SU-DHL-6 (cell line): Measurements from ENCODE around the gene ZSCAN18.

ENCODE experiments used
- H2AFZ ChIP-seq: fragments of 200-600 bp; sonication (generic); 2 replicates; pipeline ENCODE4 v1.6.1; 2014; ENCODE audit warnings: low read depth, mild to moderate bottlenecking, moderate library complexity, mixed read lengths, antibody characterized with exemption, low read length; ENCODE audit not compliant: severe bottlenecking
- H3F3A ChIP-seq: fragments of 200-600 bp; shearing (Covaris generic); 2 replicates; pipeline ENCODE4 v1.6.0; 2016; ENCODE audit warnings: antibody characterized with exemption, mild to moderate bottlenecking; ENCODE audit not compliant: insufficient read depth
- H3K27ac ChIP-seq: fragments of 200-600 bp; sonication (generic); 2 replicates; pipeline ENCODE4 v1.5.1; 2016; ENCODE audit warnings: low read depth, mild to moderate bottlenecking, low read length, moderate library complexity, mixed read lengths
- H3K27me3 ChIP-seq: fragments of 200-600 bp; sonication (generic), shearing (Covaris generic); 2 replicates; pipeline ENCODE4 v1.6.0; 2014; ENCODE audit warnings: mild to moderate bottlenecking, low read length
- H3K36me3 ChIP-seq: fragments of 200-600 bp; sonication (generic); 2 replicates; pipeline ENCODE4 v1.6.1; 2014; ENCODE audit warnings: mild to moderate bottlenecking, low read length, mixed read lengths
- H3K4me2 ChIP-seq: fragments of 300-600, 200-600 bp; shearing (Covaris generic), sonication (generic); 2 replicates; pipeline ENCODE4 v1.6.0; 2014; ENCODE audit warnings: low read length, low read depth, mild to moderate bottlenecking; ENCODE audit not compliant: poor library complexity, severe bottlenecking
- H3K4me3 ChIP-seq: fragments of 200-600 bp; sonication (generic); 2 replicates; pipeline ENCODE4 v1.5.1; 2014; ENCODE audit warnings: antibody characterized with exemption, low read length, mild to moderate bottlenecking, mixed read lengths; ENCODE audit not compliant: insufficient read depth, poor library complexity, severe bottlenecking
- H3K79me2 ChIP-seq: fragments of 200-600 bp; sonication (generic); 2 replicates; pipeline ENCODE4 v1.6.1; 2014; ENCODE audit warnings: mild to moderate bottlenecking, low read length, moderate library complexity; ENCODE audit not compliant: insufficient read depth
- H3K9ac ChIP-seq: fragments of 200-600 bp; sonication (generic); 2 replicates; pipeline ENCODE4 v1.7.0; 2014; ENCODE audit warnings: mild to moderate bottlenecking, low read length
- H3K9me2 ChIP-seq: fragments of 200-600 bp; sonication (generic); replicated peaks from 2 replicates; pipeline ENCODE4 v1.6.1; 2014; ENCODE audit warnings: low read length; ENCODE audit not compliant: insufficient read depth
- H3K9me3 ChIP-seq: fragments of 200-600 bp; sonication (generic); 2 replicates; pipeline ENCODE4 v1.6.1; 2014; ENCODE audit warnings: low read length, mixed read lengths; ENCODE audit not compliant: insufficient read depth
- H4K20me1 ChIP-seq: fragments of 200-600 bp; sonication (generic); 2 replicates; pipeline ENCODE4 v1.6.1; 2014; ENCODE audit warnings: low read depth, mild to moderate bottlenecking, antibody characterized with exemption, low read length, moderate library complexity, mixed read lengths
- EZH2phosphoT487 ChIP-seq: fragments of 200-600 bp; sonication (generic), shearing (Covaris generic); conservative IDR thresholded peaks from 2 replicates; pipeline ENCODE4 v1.6.1; 2018; ENCODE audit warnings: mild to moderate bottlenecking, antibody characterized with exemption, low read length, moderate library complexity, mixed read lengths
- TF ChIP-seq, protein P1 (sequence below): fragments of 200-600 bp; sonication (generic); IDR thresholded peaks from one replicate; pipeline ENCODE4 v1.5.1; 2017; ENCODE audit warnings: antibody characterized with exemption, mild to moderate bottlenecking, low read length, moderate library complexity; ENCODE audit not compliant: insufficient read depth, poor library complexity, severe bottlenecking

ZSCAN18 gene

DNA sequence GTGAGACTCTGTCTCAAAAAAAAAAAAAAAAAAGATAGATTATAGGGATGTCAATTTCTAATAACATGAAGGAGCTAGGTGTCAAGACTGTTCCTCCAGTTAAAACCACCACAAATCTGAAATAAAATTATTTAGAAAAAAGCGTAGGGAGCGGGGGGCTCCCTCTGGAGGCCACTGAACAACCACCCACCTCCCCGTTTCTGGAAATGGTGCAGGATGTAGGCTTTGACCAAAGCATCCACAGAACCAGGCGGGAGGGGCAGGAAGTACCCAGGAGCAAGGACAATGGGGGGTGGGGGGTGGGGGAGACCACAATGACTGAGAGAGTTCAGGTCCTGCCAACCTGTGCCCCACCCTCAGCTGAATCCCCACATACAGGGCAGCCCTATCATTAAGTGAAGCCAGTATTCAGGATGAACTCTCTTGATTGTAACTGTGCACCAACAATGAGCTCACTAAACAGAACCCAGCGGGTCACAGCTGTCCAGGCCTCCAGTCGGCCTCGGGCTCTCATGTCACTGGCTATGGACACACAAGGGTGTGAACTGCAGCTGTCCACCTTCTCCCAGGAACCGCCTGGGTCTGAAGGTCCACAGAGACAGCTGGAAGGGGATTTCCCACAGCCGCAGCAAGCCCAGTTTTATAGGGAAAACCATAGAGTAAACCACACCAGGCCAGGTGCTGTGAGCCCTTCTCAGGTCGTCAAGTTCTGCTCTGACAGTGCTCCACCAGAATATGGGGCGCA lies 6.6 kb downstream of the ZSCAN18 start:
- H3K9me3 ChIP-seq, result no peaks in the 10 kb centered on the region
- no peaks in the 10 kb centered on the region for H3F3A ChIP-seq
- H3K27me3 ChIP-seq, result no peaks in the 10 kb centered on the region
- no peak overlapping the region for H3K9ac ChIP-seq
- H2AFZ ChIP-seq, result no peak overlapping the region
- no peaks in the 10 kb centered on the region for H4K20me1 ChIP-seq
- H3K9me2 ChIP-seq, result no peaks in the 10 kb centered on the region
- H3K4me2 ChIP-seq, result no peak overlapping the region
- TF ChIP-seq EZH2phosphoT487, result no peak
- H3K79me2 ChIP-seq, result no peaks in the 10 kb centered on the region
- H3K4me3 ChIP-seq, result no peak overlapping the region
- H3K27ac ChIP-seq, result no peak overlapping the region
- no peaks in the 10 kb centered on the region for H3K36me3 ChIP-seq

DNA sequence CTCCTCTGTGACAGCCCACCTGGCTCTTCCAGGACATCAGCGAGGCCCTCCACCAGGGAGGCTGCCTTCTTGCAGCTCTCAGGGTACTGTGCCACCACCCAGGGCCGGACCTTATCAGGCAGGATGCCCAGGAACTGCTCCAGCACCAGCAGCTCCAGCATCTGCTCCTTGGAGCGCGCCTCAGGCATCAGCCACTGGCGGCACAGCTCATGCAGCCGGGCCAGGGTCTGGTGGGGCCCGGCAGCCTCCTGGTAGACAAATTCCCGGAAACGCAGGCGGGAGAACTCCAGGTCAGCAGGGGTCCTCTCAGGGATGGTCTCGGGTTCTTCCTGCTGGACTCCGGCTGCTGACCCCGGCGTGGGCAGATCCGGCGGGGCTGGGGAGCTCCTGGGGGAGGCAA lies 8.2 kb downstream of the ZSCAN18 start:
- Histone ChIP-seq H3K9me3 (no peaks in the 10 kb centered on the region), H3K36me3 (no peaks in the 10 kb centered on the region), H3K9ac (no peak overlapping the region)

DNA sequence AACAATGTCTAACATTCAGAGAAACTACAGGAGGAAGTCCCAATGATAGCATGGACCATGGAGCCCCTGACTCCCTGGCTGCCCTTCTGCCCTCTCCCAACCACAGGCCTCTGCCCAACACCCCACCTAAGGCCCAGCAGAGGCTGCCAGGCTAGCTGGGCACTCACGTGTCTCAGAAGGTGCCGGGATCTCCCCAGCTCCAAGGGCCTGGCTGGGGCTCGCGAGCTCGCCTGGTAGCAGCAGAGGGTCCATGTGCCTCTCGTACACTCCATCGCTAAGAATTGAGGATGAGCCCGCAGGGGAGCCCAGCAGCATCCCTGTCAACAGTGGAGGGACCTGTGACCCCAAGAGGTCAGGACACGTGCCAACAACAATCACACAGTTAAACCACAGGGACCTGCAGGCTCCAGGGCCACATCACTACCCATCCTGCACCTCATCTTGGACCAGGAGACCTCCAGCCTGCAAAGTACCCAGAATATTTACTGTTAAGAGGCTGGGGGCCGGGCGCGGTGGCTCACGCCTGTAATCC lies 9.4 kb downstream of the ZSCAN18 start:
- Histone ChIP-seq H3K27me3 (no peaks in the 10 kb centered on the region), H4K20me1 (no peaks in the 10 kb centered on the region), H3K4me2 (no peak overlapping the region), H2AFZ (no peak overlapping the region), H3K27ac (no peak overlapping the region), H3K36me3 (no peaks in the 10 kb centered on the region), H3K79me2 (no peaks in the 10 kb centered on the region), H3K9me3 (no peaks in the 10 kb centered on the region), H3K9me2 (no peaks in the 10 kb centered on the region), H3F3A (no peaks in the 10 kb centered on the region), H3K4me3 (no peak overlapping the region), H3K9ac (no peak overlapping the region)
- TF ChIP-seq EZH2phosphoT487, result no peak
- TF ChIP-seq, protein P1, sequence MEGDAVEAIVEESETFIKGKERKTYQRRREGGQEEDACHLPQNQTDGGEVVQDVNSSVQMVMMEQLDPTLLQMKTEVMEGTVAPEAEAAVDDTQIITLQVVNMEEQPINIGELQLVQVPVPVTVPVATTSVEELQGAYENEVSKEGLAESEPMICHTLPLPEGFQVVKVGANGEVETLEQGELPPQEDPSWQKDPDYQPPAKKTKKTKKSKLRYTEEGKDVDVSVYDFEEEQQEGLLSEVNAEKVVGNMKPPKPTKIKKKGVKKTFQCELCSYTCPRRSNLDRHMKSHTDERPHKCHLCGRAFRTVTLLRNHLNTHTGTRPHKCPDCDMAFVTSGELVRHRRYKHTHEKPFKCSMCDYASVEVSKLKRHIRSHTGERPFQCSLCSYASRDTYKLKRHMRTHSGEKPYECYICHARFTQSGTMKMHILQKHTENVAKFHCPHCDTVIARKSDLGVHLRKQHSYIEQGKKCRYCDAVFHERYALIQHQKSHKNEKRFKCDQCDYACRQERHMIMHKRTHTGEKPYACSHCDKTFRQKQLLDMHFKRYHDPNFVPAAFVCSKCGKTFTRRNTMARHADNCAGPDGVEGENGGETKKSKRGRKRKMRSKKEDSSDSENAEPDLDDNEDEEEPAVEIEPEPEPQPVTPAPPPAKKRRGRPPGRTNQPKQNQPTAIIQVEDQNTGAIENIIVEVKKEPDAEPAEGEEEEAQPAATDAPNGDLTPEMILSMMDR, result no peak

More for the DNA sequence above, 8.2 kb downstream of the ZSCAN18 start:
- H3K27me3 ChIP-seq, result no peaks in the 10 kb centered on the region
- H4K20me1 ChIP-seq, result no peaks in the 10 kb centered on the region
- no peaks in the 10 kb centered on the region for H3K9me2 ChIP-seq
- H3F3A ChIP-seq, result no peaks in the 10 kb centered on the region
- no peaks in the 10 kb centered on the region for H3K79me2 ChIP-seq
- no peak overlapping the region for H3K27ac ChIP-seq
- H2AFZ ChIP-seq, result no peak overlapping the region
- no peak overlapping the region for H3K4me3 ChIP-seq
- TF ChIP-seq, protein P1, result no peak
- TF ChIP-seq EZH2phosphoT487, result no peak
- no peak overlapping the region for H3K4me2 ChIP-seq

DNA sequence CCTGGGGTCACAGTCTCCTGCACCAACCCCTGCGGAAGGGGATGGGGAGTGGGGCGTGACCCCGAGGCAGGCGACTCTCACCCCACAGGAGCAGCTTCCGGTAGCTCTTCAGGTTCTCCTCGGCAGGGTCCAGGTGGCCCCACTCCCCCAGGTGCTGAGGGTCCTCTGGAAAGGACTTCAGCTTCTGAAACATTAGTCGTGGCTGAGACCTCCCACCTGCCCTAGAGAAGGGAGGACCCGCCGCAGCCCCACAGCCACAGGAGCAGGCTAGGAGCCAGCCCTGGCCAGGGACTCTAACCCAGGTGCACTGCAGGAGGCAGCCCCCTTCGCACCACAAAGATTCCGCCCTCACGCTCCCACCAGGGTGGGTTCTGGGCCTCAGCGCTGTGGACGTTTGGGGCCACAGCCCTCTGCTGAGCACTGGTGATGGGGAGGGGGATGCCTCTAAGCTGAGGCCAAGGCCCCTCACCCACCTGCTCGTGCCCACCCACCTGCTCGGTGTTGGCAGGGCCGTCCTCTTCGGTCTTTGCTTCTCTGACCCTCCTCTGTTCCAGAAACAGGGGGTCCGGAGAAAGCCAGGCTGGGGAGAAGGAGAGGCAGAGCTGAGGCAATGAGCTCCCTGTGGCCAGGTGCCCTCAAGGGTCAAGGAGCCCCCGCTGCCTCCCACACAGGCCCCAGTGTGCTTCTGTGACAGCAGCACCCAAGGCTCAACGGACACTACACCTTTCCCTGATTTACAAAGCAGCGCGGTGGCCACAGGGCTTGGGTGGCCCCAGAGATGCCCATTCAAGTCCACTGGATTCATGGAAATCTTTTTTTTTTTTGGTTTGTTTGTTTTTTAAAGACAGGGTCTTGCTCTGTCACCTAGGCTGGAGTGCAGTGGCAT lies 11.0 kb downstream of the ZSCAN18 start:
- no peaks in the 10 kb centered on the region for H3K79me2 ChIP-seq
- H3K4me3 ChIP-seq, result no peak overlapping the region
- H3K27me3 ChIP-seq, result no peaks in the 10 kb centered on the region
- H3K9me2 ChIP-seq, result no peaks in the 10 kb centered on the region
- no peaks in the 10 kb centered on the region for H3K9me3 ChIP-seq
- H2AFZ ChIP-seq, result no peak overlapping the region
- no peak overlapping the region for H3K4me2 ChIP-seq
- H3K27ac ChIP-seq, result no peak overlapping the region
- no peak overlapping the region for H3K9ac ChIP-seq
- no peaks in the 10 kb centered on the region for H3F3A ChIP-seq
- TF ChIP-seq EZH2phosphoT487, result no peak
- TF ChIP-seq, protein P1, result no peak
- no peaks in the 10 kb centered on the region for H3K36me3 ChIP-seq
- H4K20me1 ChIP-seq, result no peaks in the 10 kb centered on the region
